Loucy (cell line): Measurements from ENCODE around the gene TRAF3.

Source experiments
- H2AFZ ChIP-seq: fragments of 200-600 bp; sonication (generic); 2 replicates; pipeline ENCODE4 v1.6.0; 2016; ENCODE audit warnings: antibody characterized with exemption, mild to moderate bottlenecking, low read length, moderate library complexity
- H3F3A ChIP-seq: fragments of 200-600 bp; 2 replicates; pipeline ENCODE4 v1.6.0; 2016; ENCODE audit warnings: antibody characterized with exemption, low read depth, mild to moderate bottlenecking
- H3K27me3 ChIP-seq: fragments of 200-600 bp; sonication (generic); 2 replicates; pipeline ENCODE4 v1.6.1; 2014; ENCODE audit warnings: low read length, mild to moderate bottlenecking; ENCODE audit not compliant: insufficient read depth, poor library complexity, severe bottlenecking
- H3K36me3 ChIP-seq: fragments of 200-600 bp; sonication (generic); 2 replicates; pipeline ENCODE4 v1.6.1; 2016; ENCODE audit warnings: low read length; ENCODE audit not compliant: insufficient read depth
- H3K4me1 ChIP-seq: fragments of 200-600 bp; sonication (generic); 2 replicates; pipeline ENCODE4 v1.5.1; 2014; ENCODE audit warnings: low read length, mild to moderate bottlenecking; ENCODE audit not compliant: insufficient read depth, poor library complexity, severe bottlenecking
- H3K4me2 ChIP-seq: fragments of 200-600 bp; sonication (generic); 2 replicates; pipeline ENCODE4 v1.6.0; 2014; ENCODE audit warnings: antibody characterized with exemption, low read length, low read depth, mild to moderate bottlenecking; ENCODE audit not compliant: poor library complexity, severe bottlenecking
- H3K4me3 ChIP-seq: fragments of 200-600 bp; sonication (generic); 2 replicates; pipeline ENCODE4 v1.5.1; 2014; ENCODE audit warnings: low read length, mild to moderate bottlenecking, mixed read lengths; ENCODE audit not compliant: poor library complexity, severe bottlenecking
- H3K79me2 ChIP-seq: fragments of 200-600 bp; sonication (generic); 2 replicates; pipeline ENCODE4 v1.6.1; 2014; ENCODE audit warnings: low read length; ENCODE audit not compliant: insufficient read depth
- H3K9ac ChIP-seq: fragments of 200-600 bp; sonication (generic); 2 replicates; pipeline ENCODE4 v1.6.0; 2014; ENCODE audit warnings: mild to moderate bottlenecking, low read depth, low read length, moderate library complexity; ENCODE audit not compliant: poor library complexity, severe bottlenecking
- H3K9me2 ChIP-seq: fragments of 200-600 bp; sonication (generic); replicated peaks from 2 replicates; pipeline ENCODE4 v1.6.1; 2016; ENCODE audit warnings: low read depth, low read length, mixed read lengths
- H3K9me3 ChIP-seq: fragments of 200-600 bp; sonication (generic); 2 replicates; pipeline ENCODE4 v1.6.1; 2014; ENCODE audit warnings: mild to moderate bottlenecking, antibody characterized with exemption, low read length, low read depth; ENCODE audit not compliant: insufficient read depth
- H4K20me1 ChIP-seq: fragments of 200-600 bp; sonication (generic); 2 replicates; pipeline ENCODE4 v1.6.0; 2014; ENCODE audit warnings: antibody characterized with exemption, low read length, mild to moderate bottlenecking; ENCODE audit not compliant: insufficient read depth, poor library complexity, severe bottlenecking
- EZH2phosphoT487 ChIP-seq: fragments of 200-600 bp; IDR thresholded peaks from 2 replicates; pipeline ENCODE4 v1.6.1; 2018; ENCODE audit warnings: antibody characterized with exemption, mild to moderate bottlenecking, moderate library complexity, borderline replicate concordance
- TF ChIP-seq, protein P1 (sequence below): fragments of 200-600 bp; sonication (generic); conservative IDR thresholded peaks from 2 replicates; pipeline ENCODE4 v1.5.1; 2014; ENCODE audit warnings: mild to moderate bottlenecking, antibody characterized with exemption, low read length

The TRAF3 gene

DNA sequence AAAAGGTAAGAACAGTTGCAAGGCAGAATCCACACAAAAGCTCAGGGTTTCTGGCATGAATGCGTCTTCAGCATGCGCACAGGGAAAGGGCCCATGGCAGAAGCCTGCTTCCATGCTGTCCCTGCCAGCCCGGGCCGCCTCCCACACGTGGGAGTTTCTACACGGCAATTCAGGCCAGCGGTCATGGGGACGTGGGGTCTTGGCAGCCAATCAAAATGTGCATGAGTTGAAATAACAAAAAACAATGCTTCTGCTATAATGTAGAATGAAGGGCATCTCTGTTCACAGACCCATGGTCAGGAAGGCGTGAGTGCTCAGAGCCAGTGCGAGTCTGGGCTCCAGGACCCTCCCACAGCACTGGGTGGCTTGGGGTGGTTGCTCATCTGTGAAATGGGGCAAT is 173.8 kb downstream of the TRAF3 start:
- no peaks in the 10 kb centered on the region for H3K79me2 ChIP-seq
- H3K4me2 ChIP-seq, result no peak overlapping the region
- H3K36me3 ChIP-seq, result no peaks in the 10 kb centered on the region
- no peaks in the 10 kb centered on the region for H4K20me1 ChIP-seq
- no peak for TF ChIP-seq EZH2phosphoT487
- TF ChIP-seq, protein P1, sequence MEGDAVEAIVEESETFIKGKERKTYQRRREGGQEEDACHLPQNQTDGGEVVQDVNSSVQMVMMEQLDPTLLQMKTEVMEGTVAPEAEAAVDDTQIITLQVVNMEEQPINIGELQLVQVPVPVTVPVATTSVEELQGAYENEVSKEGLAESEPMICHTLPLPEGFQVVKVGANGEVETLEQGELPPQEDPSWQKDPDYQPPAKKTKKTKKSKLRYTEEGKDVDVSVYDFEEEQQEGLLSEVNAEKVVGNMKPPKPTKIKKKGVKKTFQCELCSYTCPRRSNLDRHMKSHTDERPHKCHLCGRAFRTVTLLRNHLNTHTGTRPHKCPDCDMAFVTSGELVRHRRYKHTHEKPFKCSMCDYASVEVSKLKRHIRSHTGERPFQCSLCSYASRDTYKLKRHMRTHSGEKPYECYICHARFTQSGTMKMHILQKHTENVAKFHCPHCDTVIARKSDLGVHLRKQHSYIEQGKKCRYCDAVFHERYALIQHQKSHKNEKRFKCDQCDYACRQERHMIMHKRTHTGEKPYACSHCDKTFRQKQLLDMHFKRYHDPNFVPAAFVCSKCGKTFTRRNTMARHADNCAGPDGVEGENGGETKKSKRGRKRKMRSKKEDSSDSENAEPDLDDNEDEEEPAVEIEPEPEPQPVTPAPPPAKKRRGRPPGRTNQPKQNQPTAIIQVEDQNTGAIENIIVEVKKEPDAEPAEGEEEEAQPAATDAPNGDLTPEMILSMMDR, result no peak
- H3K9ac ChIP-seq, result no peak overlapping the region
- no peaks in the 10 kb centered on the region for H3K9me2 ChIP-seq
- no peaks in the 10 kb centered on the region for H3K9me3 ChIP-seq
- no peak overlapping the region for H2AFZ ChIP-seq
- no peaks in the 10 kb centered on the region for H3K27me3 ChIP-seq
- H3F3A ChIP-seq, result no peaks in the 10 kb centered on the region
- H3K4me1 ChIP-seq, result peaks cover 8% of the 10 kb centered on the region
- no peak overlapping the region for H3K4me3 ChIP-seq

- Histone ChIP-seq H3K4me3 (no peak overlapping the region), H4K20me1 (no peaks in the 10 kb centered on the region), H3K27me3 (no peaks in the 10 kb centered on the region), H3K9me3 (no peaks in the 10 kb centered on the region), H3K36me3 (no peaks in the 10 kb centered on the region), H3K4me2 (no peak overlapping the region), H3F3A (no peaks in the 10 kb centered on the region), H3K79me2 (no peaks in the 10 kb centered on the region), H3K4me1 (peaks cover 8% of the 10 kb centered on the region), H2AFZ (no peak overlapping the region), H3K9ac (no peak overlapping the region), H3K9me2 (no peaks in the 10 kb centered on the region)
- no peak for TF ChIP-seq EZH2phosphoT487
- TF ChIP-seq, protein P1, result no peak
These were observed 174.6 kb downstream of the TRAF3 start for GRCh38 chr14:102951799-102952198.

DNA sequence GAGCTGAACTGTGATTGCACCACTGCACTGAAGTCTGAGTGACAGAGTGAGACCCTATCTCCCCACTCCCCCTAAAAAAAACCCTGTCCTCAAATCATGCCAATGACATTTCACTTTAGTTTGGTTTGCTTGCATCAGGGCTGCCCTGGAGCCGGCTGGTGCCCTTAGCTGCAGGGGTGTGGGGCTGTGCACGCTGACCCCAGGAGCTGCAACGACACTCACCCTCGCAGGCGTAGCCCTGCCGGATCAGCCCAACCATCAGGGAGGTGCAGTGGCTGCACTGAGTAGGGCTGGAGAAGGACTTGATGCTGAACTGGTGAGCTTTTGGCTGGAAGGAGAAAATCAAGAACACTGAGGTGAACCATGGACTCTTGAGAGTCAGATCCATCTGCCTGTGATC is 175.0 kb downstream of the TRAF3 start:
- no peak for TF ChIP-seq EZH2phosphoT487
- TF ChIP-seq, protein P1, result no peak
- H4K20me1 ChIP-seq, result no peaks in the 10 kb centered on the region
- no peaks in the 10 kb centered on the region for H3K9me3 ChIP-seq
- H3K4me1 ChIP-seq, result peaks cover 8% of the 10 kb centered on the region
- H3K27me3 ChIP-seq, result no peaks in the 10 kb centered on the region
- H3K4me3 ChIP-seq, result no peak overlapping the region
- H3K4me2 ChIP-seq, result no peak overlapping the region
- H3K79me2 ChIP-seq, result no peaks in the 10 kb centered on the region
- no peak overlapping the region for H2AFZ ChIP-seq
- H3K36me3 ChIP-seq, result no peaks in the 10 kb centered on the region
- no peaks in the 10 kb centered on the region for H3K9me2 ChIP-seq
- H3K9ac ChIP-seq, result no peak overlapping the region
- no peaks in the 10 kb centered on the region for H3F3A ChIP-seq
